Measurements from ENCODE around the gene CXCL16.
"Not testable (repeated sequence)": the region's sequence is repeated elsewhere in the genome, so short reads cannot be mapped to it uniquely, and the experiment has no call there.

CXCL16 gene

GRCh38 chr17:4719684-4720221, 20.0 kb downstream of the CXCL16 start:
- DNase-seq: no peak

- DNase-seq: no peak
Observed at GRCh38 chr17:4719146-4719545, 20.6 kb downstream of the CXCL16 start.

DNA sequence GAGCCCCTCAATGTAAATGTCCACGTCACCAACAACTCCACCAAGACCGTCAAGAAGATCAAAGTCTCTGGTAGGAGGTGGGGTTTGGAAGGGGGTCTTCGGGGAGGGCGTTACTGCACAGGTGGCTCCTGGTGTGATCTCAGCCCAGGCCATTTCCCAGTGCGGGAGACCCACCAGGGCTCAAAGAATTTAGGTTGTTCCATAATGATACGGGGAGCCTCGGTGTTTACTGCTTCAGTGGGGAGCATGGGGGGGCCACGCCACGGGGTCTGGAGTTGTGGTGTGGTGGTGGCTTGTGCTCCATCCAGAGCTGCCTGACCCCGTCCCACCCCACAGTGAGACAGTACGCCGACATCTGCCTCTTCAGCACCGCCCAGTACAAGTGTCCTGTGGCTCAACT, 21.5 kb downstream of the CXCL16 start:
- no peak for DNase-seq

DNA sequence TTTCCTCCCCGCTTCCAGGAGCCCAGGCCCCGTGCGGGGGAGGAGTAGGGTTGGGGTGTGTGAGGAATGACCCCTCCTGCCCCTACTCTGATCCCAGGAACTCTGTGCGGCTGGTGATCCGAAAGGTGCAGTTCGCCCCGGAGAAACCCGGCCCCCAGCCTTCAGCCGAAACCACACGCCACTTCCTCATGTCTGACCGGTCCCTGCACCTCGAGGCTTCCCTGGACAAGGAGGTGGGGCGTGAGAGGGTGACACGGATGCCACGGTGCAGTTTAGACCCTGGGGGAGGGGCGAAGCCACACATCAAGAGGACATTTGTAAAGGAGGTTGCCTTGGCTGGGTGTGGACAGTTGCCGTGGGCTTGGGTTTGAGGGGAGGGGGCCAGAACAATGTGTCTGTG, 21.9 kb downstream of the CXCL16 start:
- no peak for DNase-seq

DNA sequence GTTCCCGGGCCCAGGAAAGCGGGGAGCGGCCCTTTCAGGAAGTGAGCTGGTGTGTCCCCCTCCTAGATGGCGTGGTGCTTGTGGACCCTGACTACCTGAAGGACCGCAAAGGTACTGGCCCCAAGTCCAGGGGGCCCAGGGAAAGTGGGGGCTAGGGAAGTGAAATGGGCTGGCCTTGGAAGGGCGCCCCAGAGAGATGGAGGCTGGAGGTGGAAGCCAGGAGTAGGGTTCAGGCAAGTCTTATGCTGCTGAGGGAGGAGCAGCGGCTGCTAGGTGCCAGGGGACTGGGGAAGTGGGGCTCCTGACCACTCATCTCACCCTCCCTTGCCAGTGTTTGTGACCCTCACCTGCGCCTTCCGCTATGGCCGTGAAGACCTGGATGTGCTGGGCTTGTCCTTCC, 23.6 kb downstream of the CXCL16 start:
- no peak for DNase-seq

- no peak for DNase-seq
Observed at GRCh38 chr17:4715063-4715744, 24.5 kb downstream of the CXCL16 start.

- DNase-seq: not testable (repeated sequence)
Observed at GRCh38 chr17:4714340-4715062, 25.2 kb downstream of the CXCL16 start.

GRCh38 chr17:4712526-4712925, 27.2 kb downstream of the CXCL16 start:
- DNase-seq: no peak

DNA sequence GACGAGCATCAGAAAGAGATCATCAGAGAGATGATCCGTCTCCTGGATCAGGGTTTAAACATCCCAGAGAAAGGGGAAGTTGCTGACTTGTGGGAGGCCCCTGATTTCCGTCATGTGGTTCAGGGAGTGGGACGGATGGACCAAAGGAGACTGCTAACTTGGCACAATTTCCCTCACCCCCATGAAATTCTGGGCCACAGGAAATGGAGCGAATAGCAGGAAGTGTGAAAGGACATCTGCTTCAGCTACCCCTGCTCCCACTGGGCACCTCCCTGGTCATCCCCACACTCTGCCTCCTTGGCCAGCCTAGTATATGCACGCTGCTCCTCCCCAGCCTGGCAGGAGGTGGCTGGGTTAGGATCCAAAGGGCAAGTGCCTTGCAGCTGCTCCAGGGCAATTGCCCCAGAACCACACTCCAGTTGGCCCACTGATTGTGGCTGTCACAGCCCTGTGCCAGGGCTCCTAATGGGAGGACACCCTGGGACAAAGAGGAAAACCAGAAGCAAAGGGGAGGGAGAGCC, 28.0 kb downstream of the CXCL16 start:
- DNase-seq: no peak

- no peak for DNase-seq
Observed at GRCh38 chr17:4710693-4711634, 28.8 kb downstream of the CXCL16 start.

GRCh38 chr17:4709794-4710692, 29.7 kb downstream of the CXCL16 start, which contains the start of gene ARRB2:
TSS of gene ARRB2 (plus strand) at chr17:4710632. CDS start at chr17:4710722, 90 bp downstream.
- DNase-seq: peak; percentile 96

- no peak for DNase-seq
Observed at GRCh38 chr17:4708436-4708835, 31.3 kb downstream of the CXCL16 start.

- no peak for DNase-seq
Observed at GRCh38 chr17:4706121-4706520, 33.6 kb downstream of the CXCL16 start.

DNA sequence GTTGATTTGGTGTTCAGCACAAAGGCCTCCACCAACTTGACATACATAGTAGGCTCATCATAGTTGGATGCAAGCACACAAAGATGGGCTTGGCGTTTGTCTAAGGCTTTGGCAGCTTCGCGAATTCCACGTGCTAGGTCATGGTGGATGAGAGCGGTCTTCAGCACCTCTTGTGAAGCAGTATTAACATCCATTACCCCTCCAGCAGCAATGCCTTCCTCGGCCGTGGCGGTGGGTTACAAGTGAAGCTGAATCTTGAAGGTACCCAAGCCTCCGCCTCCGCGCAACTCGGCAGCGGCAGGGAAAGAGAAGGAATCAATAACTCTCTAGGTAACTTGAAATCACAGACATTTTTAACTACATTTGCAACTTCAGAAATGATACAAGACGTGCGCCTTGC, 34.7 kb downstream of the CXCL16 start:
- DNase-seq: no peak

GRCh38 chr17:4704574-4704907, 35.2 kb downstream of the CXCL16 start:
- not testable (repeated sequence) for DNase-seq

DNA sequence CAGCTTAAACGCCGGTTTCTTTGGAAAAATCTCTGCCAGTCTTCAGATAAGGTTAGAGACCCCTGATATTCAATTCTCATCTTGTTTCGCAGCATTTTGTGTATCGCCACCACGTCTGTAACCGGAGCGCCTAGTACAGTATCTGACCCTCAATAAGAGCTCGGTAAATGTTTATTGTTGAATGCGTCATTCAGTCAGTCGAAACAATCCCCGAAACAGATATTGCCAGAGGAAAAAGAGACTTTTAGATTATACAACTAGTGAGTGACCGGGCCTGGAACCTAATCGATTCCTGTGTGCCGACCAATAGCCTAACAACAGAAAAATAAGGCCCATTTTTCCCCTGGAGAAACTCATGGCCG, 36.4 kb downstream of the CXCL16 start:
- no peak for DNase-seq

GRCh38 chr17:4701116-4701515, 38.6 kb downstream of the CXCL16 start:
- no peak for DNase-seq

- not testable (repeated sequence) for DNase-seq
Observed at GRCh38 chr17:4699401-4700056, 40.2 kb downstream of the CXCL16 start.

DNA sequence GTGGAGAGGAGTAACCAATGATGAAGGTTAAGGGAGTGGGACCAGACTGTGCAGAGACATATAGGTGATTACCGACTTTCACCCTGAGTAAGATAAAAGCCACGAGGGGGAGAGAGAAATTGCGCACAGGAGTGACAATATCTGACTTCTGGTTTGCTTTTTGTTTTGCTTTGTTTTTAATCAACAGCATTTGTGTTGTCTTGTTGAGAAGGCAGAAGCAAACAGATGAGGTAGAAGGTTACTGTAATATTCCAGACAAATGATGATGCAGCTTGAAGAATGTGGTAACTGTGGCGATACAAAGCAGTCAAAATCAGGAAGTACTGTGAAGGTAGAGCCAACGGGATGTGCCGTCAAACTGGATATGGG, 43.3 kb downstream of the CXCL16 start:
- DNase-seq: no peak

GRCh38 chr17:4693416-4693815, 46.3 kb downstream of the CXCL16 start:
- DNase-seq: no peak

- no peak for DNase-seq
Observed at GRCh38 chr17:4691686-4692085, 48.0 kb downstream of the CXCL16 start.

GRCh38 chr17:4690745-4691144, 49.0 kb downstream of the CXCL16 start:
- DNase-seq: no peak

Data from NCI-H446 treated with DMSO at 0.1 percent for 48 hours (cell line).